Astrocyte of the spinal cord (primary cell): ENCODE data around the gene HYDIN.
"Not testable (repeated sequence)": the region's sequence is repeated elsewhere in the genome, so short reads cannot be mapped to it uniquely, and the experiment has no call there.

ENCODE experiments used
- DNase-seq: peaks from one replicate; pipeline ENCODE4 v3.0.0; 2011; ENCODE audit warnings: low read depth, low spot score
- H3K4me3 ChIP-seq: 2 replicates; pipeline ENCODE4 v1.5.1; 2011; ENCODE audit warnings: low read depth, mild to moderate bottlenecking, low read length, moderate library complexity
- in situ Hi-C: cut with HindIII; loops from 2 replicates; pipeline ENCODE4 v1.10.0; 2017; ENCODE audit warnings: low sequenced_read_pairs

The HYDIN gene

DNA sequence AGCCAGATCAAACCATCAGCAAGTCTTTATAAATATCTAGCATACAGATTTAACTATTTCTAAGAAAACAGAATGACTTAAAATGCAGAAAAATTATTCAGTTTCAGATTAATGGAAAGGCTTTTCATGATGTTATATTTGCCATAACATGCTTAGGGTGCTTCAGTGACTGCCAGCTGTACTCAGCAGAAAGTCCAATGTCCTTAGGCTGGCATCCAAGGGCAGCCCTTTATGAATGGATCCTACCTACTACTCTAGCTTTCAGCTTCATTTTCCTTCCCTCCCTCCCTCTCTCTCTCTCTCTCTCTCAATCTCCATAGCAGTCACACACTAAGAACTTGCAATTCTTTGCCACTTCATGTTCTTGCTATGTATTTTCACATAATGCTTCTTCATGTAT, 124.6 kb downstream of the HYDIN start:
- in situ Hi-C loops, DNase-seq: not testable (repeated sequence)

DNA sequence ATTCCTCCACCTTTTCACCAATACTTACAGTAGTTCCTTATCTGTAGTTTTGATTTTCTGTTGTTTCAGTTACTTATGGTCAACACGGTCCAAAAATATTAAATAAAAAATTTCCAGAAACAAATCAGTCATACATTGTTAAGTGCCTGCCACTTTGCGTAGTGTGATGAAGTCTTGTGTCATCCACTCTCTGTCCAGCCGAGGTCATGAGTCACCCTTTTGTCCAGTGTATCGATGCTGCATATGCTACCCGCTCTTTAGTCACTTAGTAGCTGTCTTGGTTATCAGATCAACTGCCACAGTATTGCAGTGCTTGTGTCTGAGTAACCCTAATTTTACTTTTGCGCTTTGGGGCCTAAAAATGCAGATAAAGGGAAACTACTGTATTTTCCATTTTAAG, 146.9 kb downstream of the HYDIN start:
- H3K4me3 ChIP-seq, result not testable (repeated sequence)

More for the DNA sequence above, 124.6 kb downstream of the HYDIN start:
- not testable (repeated sequence) for H3K4me3 ChIP-seq

DNA sequence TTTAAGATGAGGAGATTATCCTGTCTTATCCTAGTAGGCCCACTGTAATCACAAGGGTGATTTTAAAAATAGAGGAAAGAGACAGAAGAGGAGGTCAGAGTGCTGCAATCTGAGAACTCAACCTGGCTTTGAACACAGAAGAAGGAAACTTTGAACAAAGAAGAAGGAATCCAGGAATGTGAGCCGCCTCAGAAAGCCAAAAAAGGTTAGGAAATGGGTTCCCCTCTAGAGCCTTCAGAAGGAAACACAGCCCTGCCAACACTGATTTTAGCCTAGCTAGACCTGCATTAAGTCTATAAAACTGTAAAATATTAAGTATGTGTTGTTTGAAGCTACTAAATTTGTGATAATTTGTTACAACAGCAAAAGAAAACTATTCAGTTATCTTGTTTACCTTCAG, 149.7 kb downstream of the HYDIN start:
- H3K4me3 ChIP-seq, in situ Hi-C loops, DNase-seq: not testable (repeated sequence)

More for the DNA sequence above, 146.9 kb downstream of the HYDIN start:
- in situ Hi-C loops, DNase-seq: not testable (repeated sequence)

DNA sequence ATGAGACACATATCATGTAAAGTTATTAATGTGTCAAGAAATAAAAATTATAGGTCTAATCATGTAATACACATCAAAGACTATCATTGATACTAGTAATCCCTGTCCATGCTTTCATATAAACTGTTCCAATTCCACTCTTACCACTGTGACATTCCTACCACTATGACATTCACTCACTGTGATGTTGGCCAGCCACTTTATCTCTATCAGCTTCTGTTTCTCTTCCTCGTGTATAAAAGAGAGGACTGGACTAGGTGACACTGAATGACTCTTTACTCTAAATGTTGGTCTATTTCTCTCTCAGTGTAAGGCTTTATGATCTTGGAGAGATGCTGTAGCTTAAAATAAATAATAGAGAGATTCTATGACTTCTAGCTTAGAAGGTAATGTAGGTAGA, 150.3 kb downstream of the HYDIN start:
- in situ Hi-C loops, DNase-seq: not testable (repeated sequence)

DNA sequence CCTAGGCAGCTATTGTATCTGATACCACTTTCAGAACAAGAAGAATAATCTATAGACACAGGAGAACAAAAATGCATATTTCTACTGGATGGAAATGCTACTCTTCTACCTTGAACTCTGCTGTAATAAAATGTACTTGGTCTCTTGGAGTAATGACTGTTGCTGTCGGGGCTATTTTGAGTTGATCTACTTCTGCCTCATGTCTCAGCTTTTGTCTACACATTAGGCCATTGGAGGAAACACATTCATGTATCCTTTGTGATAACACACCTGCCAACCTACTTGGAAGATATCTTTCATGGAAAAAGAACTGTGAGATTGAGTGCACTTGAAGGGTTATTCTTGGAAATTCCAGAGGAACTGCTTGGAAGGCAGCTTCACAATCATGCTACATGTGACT, 159.9 kb downstream of the HYDIN start:
- in situ Hi-C loops, result not testable (repeated sequence)

More for the DNA sequence above, 150.3 kb downstream of the HYDIN start:
- not testable (repeated sequence) for H3K4me3 ChIP-seq

DNA sequence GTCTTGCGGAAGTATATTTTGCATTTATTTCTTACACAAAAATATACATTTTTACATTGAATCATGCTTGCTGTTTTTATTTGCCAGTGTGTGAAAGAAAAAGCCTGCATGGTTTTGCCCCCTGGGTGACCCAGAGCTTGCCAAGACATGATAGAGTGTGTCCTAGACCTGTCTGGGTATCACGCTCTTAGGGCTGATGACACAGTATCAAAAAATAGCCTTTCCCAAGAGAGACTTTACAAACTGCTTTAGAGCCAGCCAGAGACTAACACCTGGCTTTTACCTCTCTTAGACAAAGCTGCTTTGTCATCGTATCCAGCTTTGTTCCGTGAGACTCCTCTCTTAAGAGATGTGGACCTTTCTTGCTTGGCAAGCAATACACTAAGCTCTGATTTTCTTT, 160.7 kb downstream of the HYDIN start:
- DNase-seq, H3K4me3 ChIP-seq, in situ Hi-C loops: not testable (repeated sequence)

More for the DNA sequence above, 159.9 kb downstream of the HYDIN start:
- DNase-seq, H3K4me3 ChIP-seq: not testable (repeated sequence)

DNA sequence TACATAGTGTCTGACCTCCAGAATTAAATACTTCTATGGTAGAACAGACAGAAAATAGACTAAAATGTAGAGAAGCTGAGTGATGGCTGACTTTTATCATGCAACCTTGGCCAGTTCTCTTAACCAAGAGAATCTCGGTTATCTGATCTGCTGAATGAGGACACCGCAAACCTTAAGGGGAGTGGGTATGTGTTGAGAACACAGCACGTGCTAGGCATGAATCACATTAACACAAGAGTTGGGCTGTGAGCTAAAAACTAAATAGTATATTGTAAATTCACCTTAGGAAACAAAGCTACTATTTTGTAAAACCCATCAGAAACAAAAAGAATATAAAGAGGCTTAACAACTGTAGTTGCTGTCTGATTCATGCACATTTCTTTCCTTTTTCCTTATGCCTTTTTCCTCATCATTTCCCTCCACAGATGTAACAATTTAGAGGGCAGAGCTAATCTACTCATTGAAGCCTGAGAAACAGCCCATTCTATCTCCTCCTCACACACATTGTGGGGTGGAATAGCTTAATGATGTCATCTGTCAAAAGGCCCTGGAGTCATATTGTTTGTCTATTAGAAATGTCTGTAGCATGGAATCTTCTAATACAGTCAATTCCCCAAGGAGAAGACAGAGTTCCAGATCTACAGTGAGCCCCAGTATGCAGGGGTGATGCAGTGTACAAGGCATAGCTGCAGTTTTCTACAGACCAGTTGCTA, 176.5 kb downstream of the HYDIN start:
- in situ Hi-C loops, result not testable (repeated sequence)

DNA sequence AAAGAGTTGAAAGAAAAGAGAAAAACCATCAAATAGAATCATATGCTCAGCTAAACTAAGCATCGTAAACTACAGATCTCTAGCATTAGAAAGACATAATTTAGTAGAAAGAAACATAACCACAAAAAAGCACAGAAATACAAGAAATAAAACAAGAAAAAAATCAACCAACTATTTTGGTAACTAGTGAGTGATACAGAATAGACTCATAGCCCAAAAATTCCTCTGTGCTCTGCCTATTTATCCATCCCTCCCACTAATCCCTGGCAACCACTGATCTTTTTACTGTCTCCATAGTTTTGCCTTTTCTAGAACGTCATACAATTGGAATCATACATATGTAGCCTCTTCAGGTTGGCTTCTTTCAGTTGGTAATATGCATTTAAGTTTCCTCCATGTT, 180.2 kb downstream of the HYDIN start:
- in situ Hi-C loops, DNase-seq: not testable (repeated sequence)

More for the DNA sequence above, 176.5 kb downstream of the HYDIN start:
- not testable (repeated sequence) for H3K4me3 ChIP-seq, DNase-seq

DNA sequence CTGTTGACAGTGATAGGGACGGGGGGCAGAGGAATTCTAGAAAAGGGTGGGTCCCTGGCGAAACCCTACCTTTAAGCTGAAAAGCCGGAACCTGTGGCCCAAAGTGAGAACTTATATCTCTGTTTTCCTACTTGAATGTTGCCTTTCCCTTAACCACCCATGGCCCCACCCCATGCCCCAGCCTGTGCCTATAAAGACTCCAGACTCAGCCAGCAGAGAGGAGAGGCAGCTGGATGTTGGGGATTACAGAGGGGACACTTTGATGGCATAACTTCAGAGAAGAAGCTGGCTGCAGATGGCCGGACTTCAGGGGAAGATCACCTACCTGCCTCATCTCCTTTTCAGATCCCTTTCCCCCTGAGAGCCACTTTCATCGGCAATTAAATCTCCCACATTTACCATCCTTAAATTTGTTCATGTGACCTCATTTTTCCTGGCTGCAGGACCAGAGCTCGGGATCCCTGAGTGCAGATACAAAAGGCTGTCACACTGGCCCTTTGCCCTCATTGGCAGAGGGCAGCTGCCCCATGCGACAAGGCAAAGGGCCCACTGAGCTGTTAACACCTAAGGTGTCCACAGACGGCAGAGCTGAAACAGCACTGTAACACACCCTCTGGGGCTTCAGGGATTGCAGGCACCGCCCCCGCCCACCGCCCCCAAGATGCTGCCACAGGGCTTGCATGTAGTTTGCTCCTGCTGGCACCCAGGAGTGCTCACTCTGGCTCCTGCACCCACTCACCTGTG, 191.0 kb downstream of the HYDIN start:
- H3K4me3 ChIP-seq, DNase-seq, in situ Hi-C loops: not testable (repeated sequence)

More for the DNA sequence above, 180.2 kb downstream of the HYDIN start:
- H3K4me3 ChIP-seq, result not testable (repeated sequence)

DNA sequence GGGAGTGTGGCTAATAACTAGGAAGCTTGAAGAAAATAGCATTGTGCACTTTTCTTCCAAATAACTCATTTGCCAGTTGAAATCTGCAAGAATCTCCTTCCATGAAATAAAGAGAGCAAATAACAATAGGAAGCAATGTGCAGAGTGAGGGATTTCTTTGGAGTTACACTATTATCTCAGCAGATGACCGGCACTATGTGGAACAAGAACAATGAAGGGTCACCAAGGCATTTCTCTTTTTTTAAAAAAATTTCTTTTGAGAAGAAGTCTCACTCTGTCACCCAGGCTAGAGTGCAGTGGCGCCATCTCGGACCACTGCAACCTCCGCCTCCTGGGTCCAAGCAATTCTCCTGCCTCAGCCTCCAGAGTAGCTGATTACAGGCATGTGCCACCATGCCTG, 192.1 kb downstream of the HYDIN start:
- H3K4me3 ChIP-seq, in situ Hi-C loops, DNase-seq: not testable (repeated sequence)

DNA sequence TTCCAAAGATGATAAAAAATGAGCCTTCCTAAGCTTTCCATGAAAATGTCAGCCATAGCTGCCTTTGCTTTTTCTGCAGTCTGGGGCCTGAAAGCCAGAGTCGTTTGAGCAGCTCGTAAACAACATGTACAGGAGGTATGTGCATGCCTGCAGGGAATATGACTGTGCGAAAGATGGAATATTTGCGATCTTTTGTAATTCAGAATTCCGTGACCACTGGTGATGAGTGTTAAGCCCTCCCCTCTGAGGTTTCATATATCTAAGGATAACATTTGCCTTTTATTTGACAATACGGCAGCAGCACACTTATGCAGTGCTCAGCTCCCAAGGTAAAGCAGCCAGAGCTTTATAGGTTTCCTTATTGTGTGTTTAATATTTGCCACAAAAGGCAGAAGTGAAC, 192.5 kb downstream of the HYDIN start:
- in situ Hi-C loops, H3K4me3 ChIP-seq, DNase-seq: not testable (repeated sequence)

DNA sequence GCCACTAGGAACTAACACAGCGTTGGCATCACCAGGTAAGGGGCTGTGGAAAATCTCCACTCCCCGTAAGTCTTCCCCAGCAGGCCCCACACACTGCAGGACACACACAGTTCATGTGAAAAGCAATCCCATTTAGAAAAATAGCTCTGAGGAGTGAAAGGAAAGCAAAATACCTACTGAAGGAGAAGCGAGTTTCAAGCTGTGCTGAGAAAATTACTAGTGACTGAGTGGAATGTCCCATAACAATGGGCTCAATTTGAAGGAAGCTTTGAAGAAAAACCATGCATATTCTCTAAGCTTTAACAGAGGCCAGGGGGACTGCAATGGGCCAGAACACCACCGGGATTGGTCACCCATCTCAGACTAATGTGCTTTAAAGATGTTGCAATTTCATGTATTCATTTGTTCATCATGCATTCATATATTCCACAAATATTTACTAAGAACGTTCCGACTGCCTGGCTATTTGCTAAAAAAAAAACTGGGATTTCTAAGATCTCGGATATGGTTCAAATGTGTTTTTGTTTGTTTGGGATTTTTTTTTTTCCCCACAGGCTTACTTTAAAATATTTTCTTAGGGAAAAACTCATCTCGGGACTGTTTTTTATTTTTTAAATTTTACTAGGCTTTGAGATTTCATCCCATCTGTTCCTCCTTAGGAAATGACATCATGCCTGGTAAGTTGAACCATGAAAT, 202.3 kb downstream of the HYDIN start:
- DNase-seq, in situ Hi-C loops, H3K4me3 ChIP-seq: not testable (repeated sequence)

DNA sequence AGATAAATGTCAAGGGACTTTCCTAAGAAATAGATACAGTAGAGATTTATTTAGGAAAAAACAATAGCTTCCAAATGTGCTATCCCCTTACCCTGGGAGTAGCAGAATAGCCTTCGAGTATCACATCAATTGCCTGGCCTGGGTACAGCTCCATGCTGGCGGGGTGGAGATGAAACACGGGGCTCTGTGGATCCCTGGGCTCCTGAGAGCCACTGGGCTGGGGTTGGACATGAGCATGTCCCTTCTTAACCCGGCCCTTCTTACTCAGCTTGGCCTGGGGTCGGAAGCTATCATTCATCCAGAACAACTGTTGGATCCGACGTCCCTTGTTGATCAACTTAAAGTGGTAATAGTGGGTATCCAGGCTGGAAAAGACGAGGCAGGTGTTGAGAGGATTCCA, 203.0 kb downstream of the HYDIN start:
- in situ Hi-C loops, DNase-seq, H3K4me3 ChIP-seq: not testable (repeated sequence)

DNA sequence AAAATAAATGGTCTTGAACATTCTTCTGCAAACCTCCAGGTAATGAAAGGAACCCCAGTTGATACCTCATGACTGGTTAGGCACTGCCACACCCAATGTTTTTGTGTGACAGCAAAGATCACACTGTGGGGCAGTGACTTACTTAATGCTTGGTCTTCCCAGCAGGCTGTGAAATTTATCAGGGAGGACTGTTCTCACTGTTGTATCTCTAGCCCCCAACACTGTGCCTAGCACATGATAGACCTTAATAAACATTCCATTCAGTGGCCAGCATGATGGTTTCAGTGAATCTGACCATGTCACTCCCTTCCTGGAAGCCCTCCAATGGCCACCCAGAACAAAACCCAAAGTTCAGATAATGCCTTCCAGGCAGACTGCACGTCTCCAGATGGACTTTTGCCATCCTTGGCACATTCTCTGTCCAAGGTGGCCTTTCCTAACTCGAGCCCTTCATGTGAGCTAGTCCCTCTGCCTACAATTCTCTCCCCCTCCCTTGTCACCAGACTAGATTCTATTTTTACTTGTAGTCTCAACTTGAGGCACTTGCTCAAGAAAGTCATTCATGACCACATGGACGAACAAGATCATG, 206.6 kb downstream of the HYDIN start:
- DNase-seq, in situ Hi-C loops, H3K4me3 ChIP-seq: not testable (repeated sequence)

DNA sequence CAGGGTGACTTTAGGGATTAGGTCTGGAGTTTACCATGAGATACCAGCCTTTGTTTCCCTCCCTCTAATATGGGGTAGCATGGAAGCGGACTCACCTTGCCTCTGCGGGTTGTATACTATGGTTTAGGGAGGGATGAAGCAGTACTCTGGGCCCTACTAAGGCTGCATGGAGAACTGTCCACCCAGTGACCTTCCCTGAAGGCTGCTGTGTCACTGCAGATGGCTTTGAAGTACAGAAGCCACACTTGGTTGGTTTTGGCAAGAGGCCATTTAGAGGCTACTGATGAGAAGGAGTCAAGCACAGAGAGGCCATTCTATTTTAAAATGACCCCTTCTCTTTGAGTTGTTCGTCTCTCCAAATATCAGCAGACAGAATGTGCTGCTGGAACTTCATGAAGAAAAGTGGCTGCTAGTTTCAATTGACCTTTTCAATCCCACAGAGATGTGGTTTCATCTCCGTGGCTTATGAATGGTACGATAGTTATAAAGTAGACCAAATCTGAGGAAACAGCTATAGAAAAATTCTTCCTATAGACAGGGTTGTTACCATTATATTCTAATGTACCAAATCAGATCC, 208.5 kb downstream of the HYDIN start:
- DNase-seq, H3K4me3 ChIP-seq, in situ Hi-C loops: not testable (repeated sequence)

DNA sequence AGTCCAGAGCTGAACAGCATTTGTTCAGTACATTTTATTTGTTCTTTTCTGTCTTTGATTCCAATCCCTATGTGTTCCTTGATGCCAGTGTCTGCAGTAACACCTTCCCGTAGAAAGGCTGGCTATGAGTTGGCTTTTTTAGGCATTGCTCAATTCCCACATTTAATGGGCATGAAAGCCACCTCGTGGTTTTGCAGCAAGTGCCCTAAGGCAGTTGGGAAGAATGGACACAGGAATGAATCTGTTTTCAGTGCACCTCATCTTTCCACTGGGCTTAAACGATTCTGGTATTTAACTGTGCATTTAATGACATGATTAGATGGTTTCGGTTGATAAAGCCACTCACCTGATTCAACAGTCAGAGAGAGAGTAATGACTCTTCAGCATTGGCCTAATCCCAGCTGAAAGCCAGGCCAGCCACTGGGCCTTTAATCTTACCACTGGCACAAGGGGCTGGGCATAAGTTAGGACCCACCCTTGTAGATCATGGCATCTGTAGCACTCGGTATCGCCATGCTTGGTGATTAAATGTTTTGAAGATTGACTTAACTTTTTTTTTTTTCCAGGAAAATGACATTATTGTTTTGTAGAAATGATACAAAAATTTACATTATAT, 211.3 kb downstream of the HYDIN start:
- DNase-seq, in situ Hi-C loops, H3K4me3 ChIP-seq: not testable (repeated sequence)
